HFFc6 (cell line): ENCODE data around the gene ANKRD55. TPM values are rescaled to one million over a fixed set of nuclear protein-coding genes. Genes with fewer than 3 reads are reported as not detected.
"Not testable (repeated sequence)": the region's sequence is repeated elsewhere in the genome, so short reads cannot be mapped to it uniquely, and the experiment has no call there.

Experiments used
- DNase-seq: peaks from one replicate; pipeline ENCODE4 v3.0.0-alpha.2; 2018
- H3K27ac Mint-ChIP-seq: 2 replicates; pipeline ENCODE4 v1.8.0; 2020; ENCODE audit warnings: mild to moderate bottlenecking, mixed read lengths
- H3K27me3 Mint-ChIP-seq: 2 replicates; pipeline ENCODE4 v1.8.0; 2021; ENCODE audit warnings: mild to moderate bottlenecking, moderate library complexity, mixed read lengths; ENCODE audit not compliant: insufficient read depth
- H3K36me3 Mint-ChIP-seq: 2 replicates; pipeline ENCODE4 v1.8.0; 2021; ENCODE audit warnings: low read depth, mixed read lengths
- H3K4me1 Mint-ChIP-seq: 2 replicates; pipeline ENCODE4 v1.8.0; 2020; ENCODE audit warnings: low read depth, mixed read lengths
- H3K4me3 Mint-ChIP-seq: 2 replicates; pipeline ENCODE4 v1.8.0; 2020; ENCODE audit warnings: mild to moderate bottlenecking, moderate library complexity, mixed read lengths
- H3K9me3 Mint-ChIP-seq: 2 replicates; pipeline ENCODE4 v1.8.0; 2020; ENCODE audit warnings: mild to moderate bottlenecking, mixed read lengths
- total RNA-seq, 6 experiments: library from RNA; stranded (reverse); fragmentation: NEBNext Ultra II Directional; extraction: Animal tissue kit (Norgen Biotek cat#: 25700); gene quantifications; 2 replicates in 1 of 6; 3 replicates in 5 of 6; pipeline ENCODE4 v1.2.3, GENCODE V29; 2021
- TF ChIP-seq, protein P1 (sequence below): fragments of 200-600 bp; sonication (generic); IDR thresholded peaks from 2 replicates; pipeline ENCODE4 v1.5.0; 2021; ENCODE audit warnings: antibody characterized with exemption, mild to moderate bottlenecking

The ANKRD55 gene
- total RNA-seq, 6 experiments from 2014 or later, result not detected

DNA sequence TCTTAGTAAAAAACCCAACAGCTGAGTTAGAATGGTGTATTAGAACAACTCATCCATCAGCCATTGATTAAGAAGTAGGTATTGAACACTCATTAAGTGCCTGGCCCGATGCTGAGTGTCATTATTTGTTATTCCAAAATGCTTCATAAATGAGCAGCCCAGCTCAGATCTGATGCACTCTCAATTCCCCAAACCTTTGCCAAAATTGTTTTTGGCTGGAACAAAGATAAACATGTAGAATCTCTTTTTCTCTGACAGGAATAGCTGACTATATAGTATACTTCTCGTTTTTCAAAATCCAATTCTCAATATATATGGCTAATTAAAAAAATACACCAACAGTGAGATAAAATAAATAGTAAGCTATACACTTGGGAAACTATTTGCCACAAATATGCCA lies 20.0 kb upstream of the ANKRD55 start:
- TF ChIP-seq, protein P1, sequence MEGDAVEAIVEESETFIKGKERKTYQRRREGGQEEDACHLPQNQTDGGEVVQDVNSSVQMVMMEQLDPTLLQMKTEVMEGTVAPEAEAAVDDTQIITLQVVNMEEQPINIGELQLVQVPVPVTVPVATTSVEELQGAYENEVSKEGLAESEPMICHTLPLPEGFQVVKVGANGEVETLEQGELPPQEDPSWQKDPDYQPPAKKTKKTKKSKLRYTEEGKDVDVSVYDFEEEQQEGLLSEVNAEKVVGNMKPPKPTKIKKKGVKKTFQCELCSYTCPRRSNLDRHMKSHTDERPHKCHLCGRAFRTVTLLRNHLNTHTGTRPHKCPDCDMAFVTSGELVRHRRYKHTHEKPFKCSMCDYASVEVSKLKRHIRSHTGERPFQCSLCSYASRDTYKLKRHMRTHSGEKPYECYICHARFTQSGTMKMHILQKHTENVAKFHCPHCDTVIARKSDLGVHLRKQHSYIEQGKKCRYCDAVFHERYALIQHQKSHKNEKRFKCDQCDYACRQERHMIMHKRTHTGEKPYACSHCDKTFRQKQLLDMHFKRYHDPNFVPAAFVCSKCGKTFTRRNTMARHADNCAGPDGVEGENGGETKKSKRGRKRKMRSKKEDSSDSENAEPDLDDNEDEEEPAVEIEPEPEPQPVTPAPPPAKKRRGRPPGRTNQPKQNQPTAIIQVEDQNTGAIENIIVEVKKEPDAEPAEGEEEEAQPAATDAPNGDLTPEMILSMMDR, result no peak
- Mint-ChIP-seq H3K4me1 (peaks cover under 1% of the 10 kb centered on the region), H3K9me3 (peaks cover 12% of the 10 kb centered on the region; the same call in 1 of the 2 replicates), H3K4me3 (no peak overlapping the region), H3K27ac (no peak overlapping the region), H3K27me3 (no peaks in the 10 kb centered on the region; the same call in 1 of the 2 replicates), H3K36me3 (peaks cover 9% of the 10 kb centered on the region; the same call in 1 of the 2 replicates)
- no peak for DNase-seq

DNA sequence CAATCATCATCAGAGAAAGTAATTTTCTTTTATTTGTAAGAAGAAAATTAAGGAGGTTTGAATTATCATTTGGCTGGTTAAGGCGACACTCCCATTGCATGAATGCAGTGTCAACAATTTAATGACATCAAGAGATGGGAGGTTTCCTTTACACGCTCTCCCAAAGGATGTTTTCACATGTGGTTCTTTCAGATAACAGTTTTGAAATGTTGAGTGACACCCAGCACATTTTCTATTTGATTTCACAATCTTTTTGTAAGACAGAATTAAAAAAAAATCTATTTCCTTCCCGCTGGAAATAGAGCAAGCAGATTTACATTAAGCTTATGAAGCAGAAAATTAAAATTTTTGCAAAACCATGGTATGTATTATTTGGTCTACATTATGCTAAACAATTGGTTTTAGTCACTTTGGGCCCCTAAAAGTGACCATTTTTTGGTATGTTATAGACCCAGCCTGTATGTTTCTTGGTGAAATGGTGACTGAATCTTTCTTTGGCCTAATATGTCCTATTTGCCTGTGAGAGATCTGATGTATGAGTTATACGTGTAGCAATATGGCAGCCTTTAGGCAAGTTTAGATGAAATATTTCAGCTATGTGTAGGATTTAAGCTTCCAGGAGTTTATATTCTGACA lies 18.9 kb upstream of the ANKRD55 start:
- H3K36me3 Mint-ChIP-seq, result peaks cover 9% of the 10 kb centered on the region; the same call in 1 of the 2 replicates
- no peak overlapping the region for H3K4me3 Mint-ChIP-seq
- peaks cover 12% of the 10 kb centered on the region; the same call in 1 of the 2 replicates for H3K9me3 Mint-ChIP-seq
- H3K27ac Mint-ChIP-seq, result no peak overlapping the region
- H3K4me1 Mint-ChIP-seq, result peaks cover 11% of the 10 kb centered on the region
- TF ChIP-seq, protein P1, result no peak
- DNase-seq, result no peak
- no peaks in the 10 kb centered on the region; the same call in 1 of the 2 replicates for H3K27me3 Mint-ChIP-seq

GRCh38 chr5:56251440-56251839 lies 18.3 kb upstream of the ANKRD55 start:
- DNase-seq, result no peak
- Mint-ChIP-seq H3K9me3 (peaks cover 12% of the 10 kb centered on the region; the same call in 1 of the 2 replicates), H3K4me1 (peaks cover 12% of the 10 kb centered on the region), H3K36me3 (peaks cover 9% of the 10 kb centered on the region; the same call in 1 of the 2 replicates), H3K27me3 (no peaks in the 10 kb centered on the region; the same call in 1 of the 2 replicates), H3K27ac (no peak overlapping the region), H3K4me3 (no peak overlapping the region)
- TF ChIP-seq, protein P1, result no peak

GRCh38 chr5:56250011-56250410 lies 16.9 kb upstream of the ANKRD55 start:
- peaks cover 9% of the 10 kb centered on the region; the same call in 1 of the 2 replicates for H3K36me3 Mint-ChIP-seq
- H3K4me1 Mint-ChIP-seq, result peaks cover 12% of the 10 kb centered on the region
- H3K4me3 Mint-ChIP-seq, result no peak overlapping the region
- peaks cover 12% of the 10 kb centered on the region; the same call in 1 of the 2 replicates for H3K9me3 Mint-ChIP-seq
- H3K27ac Mint-ChIP-seq, result no peak overlapping the region
- DNase-seq, result no peak
- TF ChIP-seq, protein P1, result no peak
- H3K27me3 Mint-ChIP-seq, result peaks cover under 1% of the 10 kb centered on the region; the same call in 1 of the 2 replicates

- H3K4me3 Mint-ChIP-seq, H3K27me3 Mint-ChIP-seq, DNase-seq, H3K27ac Mint-ChIP-seq, H3K36me3 Mint-ChIP-seq: not testable (repeated sequence)
- peaks cover 12% of the 10 kb centered on the region; the same call in 1 of the 2 replicates for H3K9me3 Mint-ChIP-seq
- peaks cover 12% of the 10 kb centered on the region for H3K4me1 Mint-ChIP-seq
Observed at GRCh38 chr5:56249085-56249484, 16.0 kb upstream of the ANKRD55 start.

GRCh38 chr5:56247592-56247991 lies 14.5 kb upstream of the ANKRD55 start:
- Mint-ChIP-seq H3K27me3 (peaks cover 2% of the 10 kb centered on the region; the same call in 1 of the 2 replicates), H3K27ac (no peak overlapping the region), H3K36me3 (peaks cover 9% of the 10 kb centered on the region; the same call in 1 of the 2 replicates), H3K4me1 (peaks cover 12% of the 10 kb centered on the region), H3K9me3 (peaks cover 20% of the 10 kb centered on the region; the same call in 1 of the 2 replicates), H3K4me3 (no peak overlapping the region)
- DNase-seq, result no peak
- TF ChIP-seq, protein P1, result no peak
